SK-N-DZ (cell line): ENCODE results near the gene LHFPL3.

Experiments used
- DNase-seq: peaks from one replicate; pipeline ENCODE4 v3.0.0-alpha.2; 2015; ENCODE audit warnings: low spot score

LHFPL3 gene

GRCh38 chr7:104371216-104371979, 43.0 kb downstream of the LHFPL3 start:
- DNase-seq = no peak

- DNase-seq = no peak
Measured at GRCh38 chr7:104371980-104372357, 43.6 kb downstream of the LHFPL3 start.

GRCh38 chr7:104382616-104383015, 54.2 kb downstream of the LHFPL3 start:
- DNase-seq = no peak

GRCh38 chr7:104386943-104387342, 58.5 kb downstream of the LHFPL3 start:
- no peak for DNase-seq

- no peak for DNase-seq
Measured at GRCh38 chr7:104388222-104388621, 59.8 kb downstream of the LHFPL3 start.

GRCh38 chr7:104395162-104395561, 66.8 kb downstream of the LHFPL3 start:
- DNase-seq = no peak

- DNase-seq = no peak
Measured at GRCh38 chr7:104397442-104397841, 69.0 kb downstream of the LHFPL3 start.

- no peak for DNase-seq
Measured at GRCh38 chr7:104408371-104408770, 80.0 kb downstream of the LHFPL3 start.

- DNase-seq = no peak
Measured at GRCh38 chr7:104410742-104411141, 82.3 kb downstream of the LHFPL3 start.

GRCh38 chr7:104412911-104413310, 84.5 kb downstream of the LHFPL3 start:
- no peak for DNase-seq

- no peak for DNase-seq
Measured at GRCh38 chr7:104414216-104414615, 85.8 kb downstream of the LHFPL3 start.

- no peak for DNase-seq
Measured at GRCh38 chr7:104415700-104416099, 87.3 kb downstream of the LHFPL3 start.

- DNase-seq = no peak
Measured at GRCh38 chr7:104416866-104417393, 88.5 kb downstream of the LHFPL3 start.

GRCh38 chr7:104431930-104432329, 103.5 kb downstream of the LHFPL3 start:
- no peak for DNase-seq

- DNase-seq = no peak
Measured at GRCh38 chr7:104434129-104434528, 105.7 kb downstream of the LHFPL3 start.

GRCh38 chr7:104442481-104442880, 114.1 kb downstream of the LHFPL3 start:
- no peak for DNase-seq

GRCh38 chr7:104444017-104444416, 115.6 kb downstream of the LHFPL3 start:
- DNase-seq = no peak

- no peak for DNase-seq
Measured at GRCh38 chr7:104445393-104445792, 117.0 kb downstream of the LHFPL3 start.

- no peak for DNase-seq
Measured at GRCh38 chr7:104450861-104451260, 122.5 kb downstream of the LHFPL3 start.

GRCh38 chr7:104453190-104453589, 124.8 kb downstream of the LHFPL3 start:
- DNase-seq = no peak

- no peak for DNase-seq
Measured at GRCh38 chr7:104458875-104459274, 130.5 kb downstream of the LHFPL3 start.

GRCh38 chr7:104469166-104469820, 140.9 kb downstream of the LHFPL3 start:
- DNase-seq = no peak

GRCh38 chr7:104480529-104480928, 152.1 kb downstream of the LHFPL3 start:
- no peak for DNase-seq
